Esophagus muscularis mucosa (tissue), 4 donors: ENCODE data around the gene JMJD6. TPM values are rescaled to one million over a fixed set of nuclear protein-coding genes. Genes with fewer than 3 reads are reported as not detected.
"Not testable (repeated sequence)": the region's sequence is repeated elsewhere in the genome, so short reads cannot be mapped to it uniquely, and the experiment has no call there.

Experiments
- DNase-seq: peaks from one replicate; pipeline ENCODE4 v3.0.0-alpha.2; 2017; ENCODE audit errors: extremely low spot score
- H3K27ac ChIP-seq, 4 donors: fragments of 200-600 bp; sonication (generic); replicated peaks in 1 of 4; 1 replicate in 3 of 4; 2 replicates in 1 of 4; pipeline ENCODE4 v1.5.1; 2016 to 2019; ENCODE audit warnings: mild to moderate bottlenecking in 1 of 4
- H3K27me3 ChIP-seq, 4 donors: fragments of 200-600 bp; sonication (generic); one replicate each; pipeline versions ENCODE4 v1.5.1 to v1.6.0; 2016 to 2019
- H3K36me3 ChIP-seq, 4 donors: fragments of 200-600 bp; sonication (generic); one replicate each; pipeline ENCODE4 v1.5.1; 2016 to 2019
- H3K4me1 ChIP-seq, 4 donors: fragments of 200-600 bp; sonication (generic); one replicate each; pipeline ENCODE4 v1.5.1; 2016 to 2019
- H3K4me3 ChIP-seq, 4 donors: fragments of 200-600 bp; sonication (generic); 1 replicate in 2 of 4; 2 replicates in 2 of 4; pipeline ENCODE4 v1.5.1; 2016 to 2019; ENCODE audit warnings: mild to moderate bottlenecking in 4 of 4, moderate library complexity in 1 of 4
- H3K9me3 ChIP-seq, 4 donors: fragments of 200-600 bp; sonication (generic); 1 replicate in 3 of 4; 2 replicates in 1 of 4; pipeline ENCODE4 v1.5.1; 2016 to 2019
- CTCF ChIP-seq, 3 experiments: fragments of 200-600 bp in 2 of 3; fragments of 450-650 bp in 1 of 3; sonication (generic) in 2 of 3; IDR thresholded peaks; one replicate each; pipeline ENCODE4 v1.5.1; 2017 to 2019; ENCODE audit warnings: antibody characterized with exemption in 3 of 3, mild to moderate bottlenecking in 2 of 3, moderate library complexity in 1 of 3
- EP300 ChIP-seq: sonication (generic); formaldehyde crosslinking; IDR thresholded peaks from one replicate; pipeline ENCODE4 v1.6.1; 2017; ENCODE audit warnings: antibody characterized with exemption
- POLR2A ChIP-seq: fragments of 450-650 bp; IDR thresholded peaks from one replicate; pipeline ENCODE4 v1.6.1; 2017; ENCODE audit warnings: antibody characterized with exemption, moderate library complexity, mild to moderate bottlenecking, low read depth
- POLR2AphosphoS5 ChIP-seq, 2 donors: sonication (generic); formaldehyde crosslinking; IDR thresholded peaks; one replicate each; pipeline ENCODE4 v1.6.1; 2017; ENCODE audit warnings: antibody characterized with exemption in 2 of 2
- WGBS: methylation state at CpG from one replicate; pipeline ENCODE4 v1.1.5; 2018; 5-methylcytosine and 5-hydroxymethylcytosine counted together
- intact Hi-C: fragments of 100-400 bp; cut with DNase I; formaldehyde crosslinking; loops from one replicate; pipeline ENCODE4 v1.15.1; 2023
- total RNA-seq, 4 donors: library from RNA; depleted of rRNA; stranded (reverse); fragments of >200 nt; gene quantifications; one replicate each; pipeline versions ENCODE4 v1.1.0 to v1.2.1, GENCODE V29; 2016

Gene JMJD6
- total RNA-seq, 4 donors from 2014 or later = 29.5 to 54.5 (median 49.5) TPM

DNA sequence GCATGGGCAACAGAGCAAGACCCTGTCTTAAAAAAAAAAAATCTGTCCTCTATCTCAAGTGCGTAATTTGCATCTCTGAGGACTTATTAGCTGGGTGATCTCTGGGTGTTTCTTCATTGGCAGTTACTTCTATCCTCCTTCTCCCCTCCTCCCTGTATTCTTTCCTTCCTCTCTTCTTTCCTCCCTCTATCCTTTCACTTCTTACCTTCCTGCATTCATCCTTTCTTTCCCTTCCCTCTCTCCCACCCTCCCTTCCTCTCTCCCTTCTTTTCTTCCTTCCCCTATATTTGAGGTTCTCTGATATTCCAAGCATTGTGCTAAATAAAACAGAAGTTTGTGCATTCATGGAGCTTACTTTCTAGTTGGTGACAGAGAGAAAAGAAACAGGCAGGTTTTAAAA is 22.3 kb upstream of the JMJD6 start:
- TF ChIP-seq EP300 (no peak), CTCF (IDR thresholded peaks at IDR 0.05) (no peak), POLR2A (no peak), POLR2AphosphoS5 (IDR thresholded peaks at IDR 0.05) (no peak)
- 100% methylated on average over 1 of the region's 1 CpG for WGBS
- no peak for DNase-seq
- H3K27ac ChIP-seq = no peak overlapping the region
- intact Hi-C loops = no loop called here
- no peak overlapping the region for H3K4me3 ChIP-seq
- H3K27me3 ChIP-seq = no peaks in the 10 kb centered on the region
- H3K36me3 ChIP-seq = peaks cover 15 to 74% (median 48%) of the 10 kb centered on the region in 4 donors
- no peaks in the 10 kb centered on the region for H3K9me3 ChIP-seq
- H3K4me1 ChIP-seq = no peaks in the 10 kb centered on the region

- H3K4me1 ChIP-seq = no peaks in the 10 kb centered on the region
- DNase-seq = no peak
- no peak overlapping the region for H3K4me3 ChIP-seq
- intact Hi-C loops = no loop called here
- no peak for TF ChIP-seq CTCF (IDR thresholded peaks at IDR 0.05)
- TF ChIP-seq POLR2AphosphoS5 (IDR thresholded peaks at IDR 0.05) = no peak
- TF ChIP-seq POLR2A = no peak
- TF ChIP-seq EP300 = no peak
- no peaks in the 10 kb centered on the region for H3K27me3 ChIP-seq
- no peaks in the 10 kb centered on the region for H3K9me3 ChIP-seq
- H3K36me3 ChIP-seq = peaks cover 19 to 78% (median 47%) of the 10 kb centered on the region in 4 donors
- H3K27ac ChIP-seq = no peak overlapping the region
- WGBS = 79% methylated on average over 9 of the region's 9 CpGs
Measured at GRCh38 chr17:76747716-76748363, 21.4 kb upstream of the JMJD6 start.

DNA sequence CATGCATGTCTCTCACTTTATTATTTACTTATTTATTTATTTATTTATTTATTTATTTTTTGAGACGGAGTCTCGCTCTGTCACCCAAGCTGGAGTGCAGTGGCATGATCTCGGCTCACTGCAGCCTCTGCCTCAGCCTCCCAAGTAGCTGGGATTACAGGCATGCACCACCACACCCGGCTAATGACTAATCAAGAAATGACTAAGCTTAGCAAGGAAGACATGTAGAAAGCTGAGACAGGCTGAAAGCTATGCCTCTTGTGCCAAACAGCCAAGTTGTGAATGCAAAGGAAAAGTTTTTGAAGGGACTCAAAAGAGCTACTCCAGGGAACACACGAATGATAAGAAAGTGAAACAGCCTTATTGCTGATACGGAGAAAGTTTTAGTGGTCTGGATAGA is 19.4 kb upstream of the JMJD6 start:
- H3K36me3 ChIP-seq = peaks cover 19 to 76% (median 62%) of the 10 kb centered on the region in 4 donors
- DNase-seq = not testable (repeated sequence)
- 96% methylated on average over 6 of the region's 6 CpGs for WGBS

GRCh38 chr17:76744747-76745146 is 18.3 kb upstream of the JMJD6 start:
- no peak overlapping the region for H3K27ac ChIP-seq
- H3K9me3 ChIP-seq = no peaks in the 10 kb centered on the region
- peaks cover 19 to 75% (median 62%) of the 10 kb centered on the region in 4 donors for H3K36me3 ChIP-seq
- H3K4me3 ChIP-seq = no peak overlapping the region
- TF ChIP-seq EP300 (no peak), CTCF (IDR thresholded peaks at IDR 0.05) (no peak), POLR2A (no peak), POLR2AphosphoS5 (IDR thresholded peaks at IDR 0.05) (no peak)
- 100% methylated on average over 2 of the region's 2 CpGs for WGBS
- DNase-seq = no peak
- H3K27me3 ChIP-seq = no peaks in the 10 kb centered on the region
- H3K4me1 ChIP-seq = peaks cover 4 to 20% (median 17%) of the 10 kb centered on the region in 4 donors
- intact Hi-C loops = no loop called here

More for the DNA sequence above, 19.4 kb upstream of the JMJD6 start:
- H3K27ac ChIP-seq, H3K9me3 ChIP-seq, H3K27me3 ChIP-seq, intact Hi-C loops, H3K4me3 ChIP-seq, H3K4me1 ChIP-seq: not testable (repeated sequence)

DNA sequence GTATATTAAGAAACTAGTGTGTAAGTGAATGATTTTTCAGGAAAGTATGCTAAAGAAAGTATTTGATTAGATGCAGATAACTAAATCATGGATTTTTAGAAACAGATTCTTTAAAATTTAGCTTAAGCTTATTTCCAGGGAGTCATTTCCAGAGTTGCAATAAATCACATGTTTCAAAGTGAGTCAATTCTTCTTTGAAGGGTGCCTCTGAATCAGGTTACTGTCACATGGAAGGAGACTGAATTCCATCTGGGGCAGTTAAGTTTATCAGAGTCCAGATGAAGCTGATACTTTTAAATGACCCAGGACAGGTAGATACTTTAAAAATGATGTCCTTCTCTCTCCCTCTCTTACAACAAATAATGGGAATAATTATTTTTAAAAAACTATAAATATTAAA is 16.6 kb upstream of the JMJD6 start:
- peaks cover 12 to 36% (median 33%) of the 10 kb centered on the region in 4 donors for H3K4me1 ChIP-seq
- intact Hi-C loops = no loop called here
- no peak for TF ChIP-seq EP300
- no peak for TF ChIP-seq CTCF (IDR thresholded peaks at IDR 0.05)
- TF ChIP-seq POLR2AphosphoS5 (IDR thresholded peaks at IDR 0.05) = no peak
- TF ChIP-seq POLR2A = no peak
- peaks cover 19 to 66% (median 54%) of the 10 kb centered on the region in 4 donors for H3K36me3 ChIP-seq
- DNase-seq = no peak
- H3K9me3 ChIP-seq = no peaks in the 10 kb centered on the region
- H3K4me3 ChIP-seq = no peak overlapping the region
- H3K27me3 ChIP-seq = no peaks in the 10 kb centered on the region
- no peak overlapping the region for H3K27ac ChIP-seq
